SH-SY5Y (cell line): ENCODE results near the gene RARRES2.

Source experiments
- GATA2 ChIP-seq: IDR thresholded peaks from 2 replicates; pipeline ENCODE4 v1.6.1; 2011; ENCODE audit warnings: mild to moderate bottlenecking, low read depth, low read length
- GATA3 ChIP-seq: IDR thresholded peaks from 2 replicates; pipeline ENCODE4 v1.6.1; 2011; ENCODE audit warnings: low read depth, mild to moderate bottlenecking, low read length, moderate library complexity

- TF ChIP-seq GATA2, result no peak
- no peak for TF ChIP-seq GATA3
Measured at GRCh38 chr7:150334108-150334507, 7.3 kb downstream of the RARRES2 start.
